Nephron progenitor cell (in vitro differentiated cells): ENCODE results near the gene ADD2.

Experiments
- DNase-seq: peaks from one replicate; pipeline ENCODE4 v3.0.0; 2021
- H3K27ac Mint-ChIP-seq: 2 replicates; pipeline ENCODE4 v1.8.0; 2021; ENCODE audit warnings: mild to moderate bottlenecking, moderate library complexity, mixed read lengths
- H3K27me3 Mint-ChIP-seq: 2 replicates; pipeline ENCODE4 v1.8.0; 2021; ENCODE audit warnings: mild to moderate bottlenecking, low read depth, mixed read lengths; ENCODE audit not compliant: poor library complexity
- H3K36me3 Mint-ChIP-seq: 2 replicates; pipeline ENCODE4 v1.8.0; 2021; ENCODE audit warnings: low read depth, mixed read lengths
- H3K4me1 Mint-ChIP-seq: 2 replicates; pipeline ENCODE4 v1.8.0; 2021; ENCODE audit warnings: mixed read lengths
- H3K4me3 Mint-ChIP-seq: 2 replicates; pipeline ENCODE4 v1.8.0; 2021; ENCODE audit warnings: mild to moderate bottlenecking, moderate library complexity, mixed read lengths
- H3K9me3 Mint-ChIP-seq: 2 replicates; pipeline ENCODE4 v1.8.0; 2021; ENCODE audit warnings: mild to moderate bottlenecking, moderate library complexity, mixed read lengths
- CTCF ChIP-seq: fragments of 200-600 bp; sonication (generic); IDR thresholded peaks from 2 replicates; pipeline ENCODE4 v1.5.0; 2021; ENCODE audit warnings: antibody characterized with exemption

Gene ADD2

GRCh38 chr2:70716131-70716743, 51.8 kb downstream of the ADD2 start:
- Mint-ChIP-seq H3K4me3 (no peak overlapping the region), H3K36me3 (peaks cover 6% of the 10 kb centered on the region)

GRCh38 chr2:70715071-70715985, 52.7 kb downstream of the ADD2 start:
- no peak overlapping the region for H3K4me3 Mint-ChIP-seq
- peaks cover 6% of the 10 kb centered on the region for H3K36me3 Mint-ChIP-seq
- peaks cover 3% of the 10 kb centered on the region for H3K27me3 Mint-ChIP-seq
- no peaks in the 10 kb centered on the region for H3K9me3 Mint-ChIP-seq
- no peak for DNase-seq
- H3K27ac Mint-ChIP-seq = peak overlapping the region; percentile 30
- H3K4me1 Mint-ChIP-seq = peaks cover 33% of the 10 kb centered on the region
- no peak for TF ChIP-seq CTCF

More at GRCh38 chr2:70716131-70716743, 51.8 kb downstream of the ADD2 start:
- no peaks in the 10 kb centered on the region for H3K9me3 Mint-ChIP-seq
- no peak overlapping the region for H3K27ac Mint-ChIP-seq
- no peak for DNase-seq
- no peak for TF ChIP-seq CTCF
- peaks cover 3% of the 10 kb centered on the region for H3K27me3 Mint-ChIP-seq
- H3K4me1 Mint-ChIP-seq = peaks cover 36% of the 10 kb centered on the region

GRCh38 chr2:70714141-70714905, 53.7 kb downstream of the ADD2 start:
- Mint-ChIP-seq H3K27ac (no peak overlapping the region), H3K4me1 (peaks cover 27% of the 10 kb centered on the region), H3K27me3 (peaks cover 9% of the 10 kb centered on the region), H3K4me3 (no peak overlapping the region), H3K9me3 (no peaks in the 10 kb centered on the region), H3K36me3 (peaks cover 6% of the 10 kb centered on the region)
- DNase-seq = no peak
- TF ChIP-seq CTCF = no peak

GRCh38 chr2:70712916-70713315, 55.1 kb downstream of the ADD2 start:
- TF ChIP-seq CTCF = no peak
- H3K36me3 Mint-ChIP-seq = peaks cover 6% of the 10 kb centered on the region
- no peak overlapping the region for H3K4me3 Mint-ChIP-seq
- peaks cover 9% of the 10 kb centered on the region for H3K27me3 Mint-ChIP-seq
- no peaks in the 10 kb centered on the region for H3K9me3 Mint-ChIP-seq
- DNase-seq = no peak
- H3K27ac Mint-ChIP-seq = no peak overlapping the region
- peaks cover 27% of the 10 kb centered on the region for H3K4me1 Mint-ChIP-seq

- Mint-ChIP-seq H3K36me3 (peaks cover 7% of the 10 kb centered on the region), H3K27ac (no peak overlapping the region), H3K4me1 (peaks cover 18% of the 10 kb centered on the region), H3K4me3 (no peak overlapping the region), H3K27me3 (peaks cover 9% of the 10 kb centered on the region), H3K9me3 (no peaks in the 10 kb centered on the region)
- no peak for DNase-seq
- TF ChIP-seq CTCF = no peak
Observed at GRCh38 chr2:70711191-70711590, 56.8 kb downstream of the ADD2 start.
